Activated CD4-positive, alpha-beta T cell treated with anti-CD3 and anti-CD28 coated beads for 48 hours (primary cell): Measurements from ENCODE around the gene TRAPPC13.

Experiments
- DNase-seq: peaks from one replicate; pipeline ENCODE4 v3.0.0-alpha.2; 2020

Gene TRAPPC13

DNA sequence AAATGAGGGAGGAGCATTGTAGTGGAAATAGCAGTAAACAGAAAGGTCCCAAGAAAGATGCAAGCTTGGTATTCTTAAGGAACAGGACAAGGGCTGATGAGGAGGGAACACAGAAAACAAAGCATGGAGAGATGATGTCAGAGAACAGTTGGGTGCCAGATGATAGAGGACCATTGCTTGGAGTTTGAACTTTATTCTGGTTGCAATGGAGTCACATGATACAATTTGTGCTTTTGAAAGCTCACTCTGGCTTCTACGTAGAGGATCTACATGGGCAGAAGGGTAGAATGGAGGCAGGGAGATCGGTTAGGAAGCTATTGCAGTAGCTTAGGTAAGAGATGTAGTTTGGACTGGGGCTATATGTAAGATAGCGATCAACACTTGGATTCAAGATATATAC is 57.3 kb downstream of the TRAPPC13 start:
- no peak for DNase-seq

- no peak for DNase-seq
Measured at GRCh38 chr5:65693121-65693520, 68.3 kb downstream of the TRAPPC13 start.

GRCh38 chr5:65695162-65695755 is 70.4 kb downstream of the TRAPPC13 start:
- DNase-seq, result no peak

GRCh38 chr5:65695896-65696295 is 71.1 kb downstream of the TRAPPC13 start:
- DNase-seq, result no peak

DNA sequence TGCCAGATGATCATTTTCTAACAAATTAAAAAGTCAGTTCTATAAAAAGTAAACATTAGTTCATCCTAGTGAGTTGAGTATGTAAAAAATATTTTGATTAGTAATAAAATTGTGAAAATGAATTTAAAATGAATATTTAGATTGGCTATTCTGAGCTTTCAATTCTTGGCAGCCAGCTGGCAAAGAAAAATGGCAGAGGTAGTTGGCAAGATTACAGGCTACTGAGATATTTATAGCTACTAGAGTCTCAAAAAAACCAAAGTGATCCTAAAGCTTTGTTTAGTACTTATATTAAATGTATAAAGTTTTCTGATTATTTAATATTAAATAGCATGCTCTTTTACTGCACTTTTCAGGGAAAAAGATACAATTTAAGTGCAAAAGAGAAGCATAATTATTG is 72.1 kb downstream of the TRAPPC13 start:
- no peak for DNase-seq

DNA sequence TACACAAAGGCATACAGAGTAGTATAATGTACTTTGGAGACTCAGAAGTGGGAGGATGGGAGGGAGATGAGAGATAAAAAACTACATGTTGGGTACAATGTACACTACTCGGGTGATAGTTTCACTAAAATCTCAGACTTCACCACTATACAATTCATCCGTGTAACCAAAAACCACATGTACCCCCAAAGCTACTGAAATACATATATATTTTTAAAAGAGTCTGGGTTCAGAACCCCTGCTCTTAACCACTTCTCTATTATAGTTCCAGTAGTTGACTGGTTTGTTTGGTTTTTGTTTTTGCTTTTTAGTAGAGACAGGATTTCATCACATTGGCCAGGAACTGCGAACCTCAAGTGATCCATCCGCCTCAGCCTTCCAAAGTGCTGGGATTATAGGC is 74.5 kb downstream of the TRAPPC13 start:
- no peak for DNase-seq

- no peak for DNase-seq
Measured at GRCh38 chr5:65702036-65702435, 77.2 kb downstream of the TRAPPC13 start.

DNA sequence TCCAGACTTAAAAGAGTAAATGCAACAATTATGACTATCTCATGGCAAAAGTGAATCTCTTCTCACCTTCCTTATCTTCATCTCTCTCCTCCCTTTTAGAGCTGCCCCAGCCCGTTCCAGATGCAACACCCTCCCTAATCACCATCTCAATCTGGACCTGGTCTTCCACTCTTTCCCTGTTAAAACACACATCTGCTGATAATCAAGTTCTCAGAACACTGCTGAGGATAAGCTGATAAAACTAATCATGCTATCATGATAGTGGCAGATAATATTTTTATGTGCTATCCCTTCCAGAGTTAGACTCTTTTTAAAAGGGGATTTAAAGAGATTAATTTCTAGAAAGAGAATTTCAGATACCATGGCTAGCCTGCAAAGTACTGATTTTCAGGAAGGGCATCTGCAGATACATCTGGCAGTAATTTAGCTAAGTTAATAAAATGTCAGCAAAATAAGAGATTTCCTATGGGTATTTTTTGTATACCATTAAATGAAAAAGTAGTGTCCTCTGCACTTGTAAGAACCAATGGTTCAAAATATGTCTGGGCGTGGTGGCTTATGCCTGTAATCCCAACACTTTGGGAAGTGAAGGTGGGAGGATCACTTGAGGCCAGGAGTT is 79.9 kb downstream of the TRAPPC13 start:
- DNase-seq, result no peak

GRCh38 chr5:65707663-65708062 is 82.8 kb downstream of the TRAPPC13 start:
- no peak for DNase-seq

DNA sequence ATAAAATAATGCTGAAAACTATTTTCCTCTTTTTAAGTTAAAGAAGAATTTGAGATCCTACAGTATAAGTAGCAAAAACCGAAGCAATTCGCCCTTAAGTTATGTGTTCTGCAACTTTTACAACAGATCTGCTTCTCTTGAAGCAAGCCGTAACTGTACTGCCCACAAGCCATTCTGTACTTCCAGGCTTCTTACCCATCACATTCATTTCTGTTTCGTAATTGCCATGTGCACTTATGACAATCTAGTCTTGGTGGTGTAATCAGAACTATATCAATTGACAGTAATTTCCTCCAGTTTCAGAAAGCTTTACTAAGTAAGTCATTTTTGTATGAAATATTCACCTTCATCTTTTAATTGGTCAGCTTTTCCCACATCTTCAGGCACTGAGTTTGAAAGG is 83.3 kb downstream of the TRAPPC13 start:
- no peak for DNase-seq
